HG02870 (cell line): ENCODE data around the gene IVL.

Source experiments
- ATAC-seq: cut with Tn5 transposase; IDR thresholded peaks from one replicate; pipeline ENCODE4 v1.9.1; 2021; ENCODE audit warnings: mild to moderate bottlenecking, moderate library complexity; ENCODE audit not compliant: unreplicated experiment

IVL gene

GRCh38 chr1:152886758-152887409 is 21.5 kb upstream of the IVL start:
- no peak for ATAC-seq

GRCh38 chr1:152888126-152888525 is 20.2 kb upstream of the IVL start:
- no peak for ATAC-seq

GRCh38 chr1:152899027-152899426 is 9.3 kb upstream of the IVL start:
- ATAC-seq: no peak

- no peak for ATAC-seq
These were observed 8.5 kb upstream of the IVL start for GRCh38 chr1:152899883-152900282.

GRCh38 chr1:152901631-152902030 is 6.7 kb upstream of the IVL start:
- no peak for ATAC-seq

- no peak for ATAC-seq
These were observed 5.7 kb upstream of the IVL start for GRCh38 chr1:152902636-152903035.

- ATAC-seq: no peak
These were observed 3.5 kb upstream of the IVL start for GRCh38 chr1:152904688-152905440.

GRCh38 chr1:152906023-152906565 is 2.3 kb upstream of the IVL start:
- no peak for ATAC-seq

- ATAC-seq: no peak
These were observed 860 bp downstream of the IVL start for GRCh38 chr1:152909206-152909605.

GRCh38 chr1:152912471-152912870 is 4.1 kb downstream of the IVL start:
- ATAC-seq: no peak

- ATAC-seq: no peak
These were observed 4.6 kb downstream of the IVL start for GRCh38 chr1:152912900-152913299.

- no peak for ATAC-seq
These were observed 9.4 kb downstream of the IVL start for GRCh38 chr1:152917794-152918193.

GRCh38 chr1:152919071-152919470 is 10.7 kb downstream of the IVL start:
- ATAC-seq: no peak

- no peak for ATAC-seq
These were observed 15.8 kb downstream of the IVL start for GRCh38 chr1:152924191-152924590.

- ATAC-seq: peak; percentile 67
These were observed 17.7 kb downstream of the IVL start for GRCh38 chr1:152926091-152926490.

GRCh38 chr1:152928671-152929070 is 20.3 kb downstream of the IVL start:
- ATAC-seq: no peak

GRCh38 chr1:152932170-152932811 is 23.9 kb downstream of the IVL start:
- ATAC-seq: no peak

GRCh38 chr1:152933196-152933595 is 24.9 kb downstream of the IVL start:
- ATAC-seq: no peak

GRCh38 chr1:152940614-152941013 is 32.3 kb downstream of the IVL start:
- ATAC-seq: no peak

GRCh38 chr1:152941037-152941711 is 32.8 kb downstream of the IVL start:
- no peak for ATAC-seq

- ATAC-seq: no peak
These were observed 33.8 kb downstream of the IVL start for GRCh38 chr1:152942161-152942560.
